Liver (tissue), 9 donors: ENCODE results near the gene SLC46A1. TPM values are rescaled to one million over a fixed set of nuclear protein-coding genes. Genes with fewer than 3 reads are reported as not detected.
A peak's percentile ranks its signal among the peaks of the same experiment; 100 is the strongest.

Experiments
- DNase-seq: peaks from one replicate; pipeline ENCODE4 v3.0.0-alpha.2; 2017; ENCODE audit warnings: low spot score
- H3K27ac ChIP-seq, 2 donors: one replicate each; pipeline ENCODE4 v1.7.0; 2013; ENCODE audit warnings: inconsistent platforms in 2 of 2, low read length in 2 of 2, control low read depth in 1 of 2, low read depth in 1 of 2, mild to moderate bottlenecking in 1 of 2
- H3K27me3 ChIP-seq, 4 donors: one replicate each; pipeline versions ENCODE4 v1.6.1 to v1.7.0; 2013; ENCODE audit warnings: low read length in 3 of 4, inconsistent platforms in 1 of 4, mild to moderate bottlenecking in 1 of 4, moderate library complexity in 1 of 4; ENCODE audit not compliant: control insufficient read depth in 4 of 4, insufficient read depth in 4 of 4
- H3K36me3 ChIP-seq, 4 donors: one replicate each; pipeline versions ENCODE4 v1.6.1 to v1.7.0; 2013; ENCODE audit warnings: low read length in 3 of 4, mild to moderate bottlenecking in 3 of 4, low read depth in 1 of 4, moderate library complexity in 1 of 4; ENCODE audit not compliant: control insufficient read depth in 4 of 4, insufficient read depth in 3 of 4
- H3K4me1 ChIP-seq, 4 donors: one replicate each; pipeline versions ENCODE4 v1.6.1 to v1.7.0; 2013; ENCODE audit warnings: low read length in 3 of 4, mild to moderate bottlenecking in 3 of 4, moderate library complexity in 1 of 4; ENCODE audit not compliant: control insufficient read depth in 4 of 4, insufficient read depth in 4 of 4
- H3K4me3 ChIP-seq, 3 donors: one replicate each; pipeline versions ENCODE4 v1.6.1 to v1.7.0; 2013; ENCODE audit warnings: low read length in 3 of 3, control low read depth in 1 of 3, low read depth in 1 of 3, mild to moderate bottlenecking in 1 of 3
- H3K9ac ChIP-seq, 2 donors: one replicate each; pipeline ENCODE4 v1.7.0; 2013; ENCODE audit warnings: low read length in 2 of 2, mild to moderate bottlenecking in 2 of 2, moderate library complexity in 2 of 2, control low read depth in 1 of 2, low read depth in 1 of 2
- H3K9me3 ChIP-seq, 4 donors: one replicate each; pipeline versions ENCODE4 v1.6.1 to v1.7.0; 2013; ENCODE audit warnings: low read length in 3 of 4; ENCODE audit not compliant: control insufficient read depth in 4 of 4
- EGR1 ChIP-seq, 2 donors: IDR thresholded peaks; 2 replicates each; pipeline ENCODE4 v1.6.1; 2016 to 2018; ENCODE audit warnings: antibody characterized with exemption in 2 of 2, low read depth in 2 of 2
- FOXA1 ChIP-seq: IDR thresholded peaks from 2 replicates; pipeline ENCODE4 v1.6.1; 2016; ENCODE audit warnings: antibody characterized with exemption
- FOXA2 ChIP-seq: IDR thresholded peaks from 2 replicates; pipeline ENCODE4 v1.6.1; 2016; ENCODE audit warnings: antibody characterized with exemption
- GABPA ChIP-seq, 2 donors: IDR thresholded peaks in 1 of 2; conservative IDR thresholded peaks in 1 of 2; 2 replicates each; pipeline ENCODE4 v1.6.1; 2016; ENCODE audit warnings: antibody characterized with exemption in 2 of 2, mild to moderate bottlenecking in 1 of 2, moderate library complexity in 1 of 2
- HNF4A ChIP-seq, 2 donors: conservative IDR thresholded peaks; 2 replicates each; pipeline ENCODE4 v1.6.1; 2016; ENCODE audit warnings: antibody characterized with exemption in 2 of 2, mild to moderate bottlenecking in 2 of 2
- HNF4G ChIP-seq: IDR thresholded peaks from 2 replicates; pipeline ENCODE4 v1.6.1; 2016; ENCODE audit warnings: antibody characterized with exemption
- JUND ChIP-seq, 2 donors: IDR thresholded peaks; 2 replicates each; pipeline ENCODE4 v1.6.1; 2016; ENCODE audit warnings: antibody characterized with exemption in 2 of 2
- MAX ChIP-seq: IDR thresholded peaks from 2 replicates; pipeline ENCODE4 v1.6.1; 2016; ENCODE audit warnings: antibody characterized with exemption
- NR2F2 ChIP-seq: IDR thresholded peaks from 2 replicates; pipeline ENCODE4 v1.6.1; 2016; ENCODE audit warnings: antibody characterized with exemption
- RAD21 ChIP-seq, 2 donors: IDR thresholded peaks; 2 replicates each; pipeline ENCODE4 v1.6.1; 2016; ENCODE audit warnings: antibody characterized with exemption in 2 of 2, mild to moderate bottlenecking in 2 of 2
- RXRA ChIP-seq, 2 donors: IDR thresholded peaks; 2 replicates each; pipeline ENCODE4 v1.6.1; 2017 to 2018; ENCODE audit warnings: antibody characterized with exemption in 2 of 2, mild to moderate bottlenecking in 1 of 2
- SP1 ChIP-seq: IDR thresholded peaks from 2 replicates; pipeline ENCODE4 v1.6.1; 2018; ENCODE audit warnings: antibody characterized with exemption, mild to moderate bottlenecking
- TAF1 ChIP-seq: conservative IDR thresholded peaks from 2 replicates; pipeline ENCODE4 v1.6.1; 2016; ENCODE audit warnings: antibody characterized with exemption, mild to moderate bottlenecking
- YY1 ChIP-seq: IDR thresholded peaks from 2 replicates; pipeline ENCODE4 v1.6.1; 2016; ENCODE audit warnings: antibody characterized with exemption, mild to moderate bottlenecking
- WGBS: extraction: QIAGEN DNeasy Blood & Tissue Kit; methylation state at CpG from one replicate; pipeline ENCODE4 v1.1.7; 2013; 5-methylcytosine and 5-hydroxymethylcytosine counted together
- polyA plus RNA-seq, 2 donors: library from polyadenylated mRNA; stranded (reverse) in 1 of 2; unstranded in 1 of 2; fragments of 200-250 nt in 1 of 2; fragments of >200 nt in 1 of 2; fragmentation: Nextera tagmentation in 1 of 2; extraction: Ambion mirVana in 1 of 2; gene quantifications; one replicate each; pipeline versions ENCODE4 v1.2.1 to v1.2.3, GENCODE V29; 2013 to 2015
- total RNA-seq, 2 donors: library from RNA; depleted of rRNA; stranded (reverse); fragments of >200 nt; gene quantifications; one replicate each; pipeline ENCODE4 v1.2.3, GENCODE V29; 2014
- TF ChIP-seq, protein P1 (sequence below): IDR thresholded peaks from 2 replicates; pipeline ENCODE4 v1.6.1; 2016; ENCODE audit warnings: antibody characterized with exemption, mild to moderate bottlenecking
- TF ChIP-seq, protein P2 (sequence below): IDR thresholded peaks from 2 replicates; pipeline ENCODE4 v1.6.1; 2016; ENCODE audit warnings: antibody characterized with exemption
- donor health status: healthy.
- donor health status: healthy.
- donor health status: healthy.
- donor health status: healthy.
- donor health status: healthy.

Gene SLC46A1
- total and polyA plus RNA-seq, 4 donors, result 13.6 to 47.9 (median 19.1) TPM

DNA sequence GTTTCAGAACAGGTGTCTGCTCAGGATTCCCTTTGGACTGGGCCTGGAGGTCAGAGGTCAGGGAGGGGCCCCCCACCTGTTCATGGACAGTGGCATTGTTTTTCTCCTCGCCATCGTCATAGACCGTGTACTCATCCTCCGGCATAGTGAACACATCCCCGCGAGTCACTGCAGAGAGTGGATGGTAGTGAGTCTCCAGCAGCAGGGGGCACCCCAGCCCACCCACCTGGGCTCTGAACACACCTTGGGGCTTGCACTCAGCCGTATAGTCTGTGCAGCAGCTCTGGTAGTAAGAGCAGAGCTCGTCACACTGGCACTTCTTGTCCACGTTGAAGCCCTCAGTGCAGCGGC lies 36.4 kb downstream of the SLC46A1 start:
- TF ChIP-seq RAD21 (IDR thresholded peaks at IDR 0.05) (no peak), MAX (no peak), SP1 (no peak), NR2F2 (no peak), GABPA (IDR thresholded peaks at IDR 0.05 in 1 of 2, conservative IDR thresholded peaks at IDR 0.05 in 1 of 2) (no peak), FOXA2 (no peak), EGR1 (IDR thresholded peaks at IDR 0.05; ENCODE audit: low read depth in 2 of 2) (no peak), TAF1 (no peak), JUND (IDR thresholded peaks at IDR 0.05) (no peak)
- Histone ChIP-seq H3K36me3 (peaks cover 3 to 12% (median 8%) of the 10 kb centered on the region in 4 donors), H3K9ac (peak overlapping the region; percentile 82 to 93), H3K4me3 (peak overlapping the region; percentile 68 to 93 (median 72)), H3K27me3 (no peaks in the 10 kb centered on the region), H3K4me1 (peaks cover 4 to 57% (median 36%) of the 10 kb centered on the region in 4 donors), H3K27ac (peak overlapping the region; percentile 75 to 77), H3K9me3 (no peaks in the 10 kb centered on the region)
- WGBS, result 28% methylated on average over 10 of the region's 10 CpGs
- DNase-seq, result no peak

DNA sequence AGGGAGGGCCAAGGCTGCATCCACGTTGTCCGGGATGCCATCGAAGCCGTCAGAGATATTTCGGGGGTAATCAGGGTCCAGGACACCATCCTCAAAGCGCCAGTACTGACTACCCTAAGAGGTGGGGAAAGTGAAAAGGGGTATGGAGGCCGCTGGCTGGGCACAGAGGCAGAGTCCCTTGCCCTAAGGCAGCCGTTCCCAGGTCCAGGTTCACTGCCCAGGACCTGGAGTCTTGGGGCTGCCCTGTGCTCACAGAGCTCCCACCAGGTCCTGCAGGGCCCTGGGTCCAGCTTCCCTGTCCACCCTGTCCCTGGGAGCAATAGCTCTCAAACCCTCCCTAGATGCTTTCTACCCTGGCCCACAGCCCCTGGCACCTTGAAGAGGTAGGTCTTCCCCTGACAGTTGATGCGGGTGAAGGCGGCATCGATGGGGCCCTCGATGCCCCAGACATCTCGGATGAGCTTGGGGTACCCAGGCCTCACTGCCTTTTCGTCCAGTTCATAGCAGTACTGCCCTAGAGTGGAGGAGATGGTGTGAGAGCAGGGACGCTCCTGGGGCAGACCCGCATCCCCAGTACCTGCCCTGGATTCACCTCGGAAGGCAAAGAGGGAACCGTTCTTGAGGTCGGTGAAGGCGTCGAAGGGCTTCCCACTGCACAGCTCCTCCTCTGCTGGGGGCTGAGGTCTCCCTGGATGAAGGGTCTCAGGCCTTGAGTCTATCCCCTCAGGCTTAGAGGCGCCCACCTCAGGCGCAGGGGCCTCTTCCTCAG lies 36.9 kb downstream of the SLC46A1 start:
- WGBS, result 35% methylated on average over 23 of the region's 23 CpGs
- Histone ChIP-seq H3K27me3 (no peaks in the 10 kb centered on the region), H3K36me3 (peaks cover 3 to 12% (median 8%) of the 10 kb centered on the region in 4 donors), H3K9me3 (no peaks in the 10 kb centered on the region), H3K9ac (peak overlapping the region; percentile 82 to 93), H3K4me3 (peak overlapping the region; percentile 68 to 93 (median 72)), H3K27ac (peak overlapping the region; percentile 75 to 77), H3K4me1 (peaks cover 4 to 57% (median 36%) of the 10 kb centered on the region in 4 donors)
- no peak for DNase-seq
- TF ChIP-seq FOXA2, result no peak
- TF ChIP-seq, protein P1, sequence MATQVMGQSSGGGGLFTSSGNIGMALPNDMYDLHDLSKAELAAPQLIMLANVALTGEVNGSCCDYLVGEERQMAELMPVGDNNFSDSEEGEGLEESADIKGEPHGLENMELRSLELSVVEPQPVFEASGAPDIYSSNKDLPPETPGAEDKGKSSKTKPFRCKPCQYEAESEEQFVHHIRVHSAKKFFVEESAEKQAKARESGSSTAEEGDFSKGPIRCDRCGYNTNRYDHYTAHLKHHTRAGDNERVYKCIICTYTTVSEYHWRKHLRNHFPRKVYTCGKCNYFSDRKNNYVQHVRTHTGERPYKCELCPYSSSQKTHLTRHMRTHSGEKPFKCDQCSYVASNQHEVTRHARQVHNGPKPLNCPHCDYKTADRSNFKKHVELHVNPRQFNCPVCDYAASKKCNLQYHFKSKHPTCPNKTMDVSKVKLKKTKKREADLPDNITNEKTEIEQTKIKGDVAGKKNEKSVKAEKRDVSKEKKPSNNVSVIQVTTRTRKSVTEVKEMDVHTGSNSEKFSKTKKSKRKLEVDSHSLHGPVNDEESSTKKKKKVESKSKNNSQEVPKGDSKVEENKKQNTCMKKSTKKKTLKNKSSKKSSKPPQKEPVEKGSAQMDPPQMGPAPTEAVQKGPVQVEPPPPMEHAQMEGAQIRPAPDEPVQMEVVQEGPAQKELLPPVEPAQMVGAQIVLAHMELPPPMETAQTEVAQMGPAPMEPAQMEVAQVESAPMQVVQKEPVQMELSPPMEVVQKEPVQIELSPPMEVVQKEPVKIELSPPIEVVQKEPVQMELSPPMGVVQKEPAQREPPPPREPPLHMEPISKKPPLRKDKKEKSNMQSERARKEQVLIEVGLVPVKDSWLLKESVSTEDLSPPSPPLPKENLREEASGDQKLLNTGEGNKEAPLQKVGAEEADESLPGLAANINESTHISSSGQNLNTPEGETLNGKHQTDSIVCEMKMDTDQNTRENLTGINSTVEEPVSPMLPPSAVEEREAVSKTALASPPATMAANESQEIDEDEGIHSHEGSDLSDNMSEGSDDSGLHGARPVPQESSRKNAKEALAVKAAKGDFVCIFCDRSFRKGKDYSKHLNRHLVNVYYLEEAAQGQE, result no peak
- TF ChIP-seq YY1, result no peak
- no peak for TF ChIP-seq GABPA (IDR thresholded peaks at IDR 0.05 in 1 of 2, conservative IDR thresholded peaks at IDR 0.05 in 1 of 2)
- no peak for TF ChIP-seq MAX
- no peak for TF ChIP-seq FOXA1
- no peak for TF ChIP-seq SP1
- TF ChIP-seq NR2F2, result no peak
- no peak for TF ChIP-seq JUND (IDR thresholded peaks at IDR 0.05)
- TF ChIP-seq TAF1, result no peak
- no peak for TF ChIP-seq EGR1 (IDR thresholded peaks at IDR 0.05; ENCODE audit: low read depth in 2 of 2)

DNA sequence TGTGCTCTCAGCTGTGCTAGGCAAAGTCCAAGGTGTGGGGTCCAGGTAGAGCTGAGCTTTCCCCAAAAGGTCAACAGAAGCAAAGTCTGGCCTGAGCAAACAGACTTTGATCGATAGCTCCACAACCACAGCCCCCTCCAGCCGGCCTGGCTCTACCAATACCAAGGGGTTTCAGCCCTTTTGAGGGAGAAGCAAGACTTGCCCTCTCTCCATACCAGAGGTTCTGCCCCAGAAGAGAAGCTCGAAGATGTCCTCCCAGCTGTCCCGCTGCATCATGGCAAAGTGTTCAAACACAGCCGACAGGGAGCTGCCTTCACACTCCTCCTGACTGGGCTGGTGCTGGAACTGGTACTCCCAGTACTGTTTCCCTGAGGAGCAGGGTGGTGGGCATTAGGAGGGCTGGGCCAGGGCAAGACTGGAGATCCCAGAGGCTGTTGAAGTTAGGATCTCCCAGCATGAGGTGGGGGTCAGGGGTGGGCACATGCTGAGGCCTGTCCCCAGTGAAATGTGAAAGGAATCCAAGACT lies 37.6 kb downstream of the SLC46A1 start:
- Histone ChIP-seq H3K27ac (peak overlapping the region; percentile 75 to 77), H3K9me3 (no peaks in the 10 kb centered on the region), H3K4me3 (peak overlapping the region; percentile 68 to 93 (median 72)), H3K27me3 (no peaks in the 10 kb centered on the region), H3K4me1 (peaks cover 4 to 57% (median 36%) of the 10 kb centered on the region in 4 donors), H3K36me3 (peaks cover 3 to 12% (median 8%) of the 10 kb centered on the region in 4 donors), H3K9ac (peak overlapping the region; percentile 82 to 93)
- DNase-seq, result no peak
- WGBS, result 31% methylated on average over 5 of the region's 5 CpGs
- TF ChIP-seq, protein P1, result peak; percentile 79
- peak in 1 of 2 donors; percentile 32 for TF ChIP-seq RAD21 (IDR thresholded peaks at IDR 0.05)
- peak; percentile 82 for TF ChIP-seq FOXA2
- peak; percentile 94 for TF ChIP-seq SP1
- peak; percentile 89 to 92 for TF ChIP-seq RXRA (IDR thresholded peaks at IDR 0.05)
- TF ChIP-seq FOXA1, result peak; percentile 84
- TF ChIP-seq, protein P2, sequence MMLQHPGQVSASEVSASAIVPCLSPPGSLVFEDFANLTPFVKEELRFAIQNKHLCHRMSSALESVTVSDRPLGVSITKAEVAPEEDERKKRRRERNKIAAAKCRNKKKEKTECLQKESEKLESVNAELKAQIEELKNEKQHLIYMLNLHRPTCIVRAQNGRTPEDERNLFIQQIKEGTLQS, result peak; percentile 25
- peak in 1 of 2 donors; percentile 62 for TF ChIP-seq GABPA (IDR thresholded peaks at IDR 0.05 in 1 of 2, conservative IDR thresholded peaks at IDR 0.05 in 1 of 2)
- peak; percentile 99 for TF ChIP-seq HNF4G
- peak; percentile 99 for TF ChIP-seq HNF4A (conservative IDR thresholded peaks at IDR 0.05)
